Mesothelial cell of epicardium (in vitro differentiated cells): ENCODE results near the gene TLCD5. TPM values are rescaled to one million over a fixed set of nuclear protein-coding genes. Genes with fewer than 3 reads are reported as not detected.

ENCODE experiments used
- DNase-seq, 2 experiments: peaks; one replicate each; pipeline ENCODE4 v3.0.0; 2021; ENCODE audit warnings: low spot score in 2 of 2; ENCODE audit not compliant: unreplicated experiment in 2 of 2
- H3K27ac Mint-ChIP-seq: 2 replicates; pipeline ENCODE4 v1.8.0; 2021; ENCODE audit warnings: mixed read lengths
- H3K27me3 Mint-ChIP-seq: 2 replicates; pipeline ENCODE4 v1.8.0; 2021; ENCODE audit warnings: low read depth, mixed read lengths
- H3K36me3 Mint-ChIP-seq: 2 replicates; pipeline ENCODE4 v1.8.0; 2021; ENCODE audit warnings: mixed read lengths
- H3K4me1 Mint-ChIP-seq: 2 replicates; pipeline ENCODE4 v1.8.0; 2021; ENCODE audit warnings: mixed read lengths
- H3K4me3 Mint-ChIP-seq: 2 replicates; pipeline ENCODE4 v1.8.0; 2021; ENCODE audit warnings: mild to moderate bottlenecking, moderate library complexity, mixed read lengths
- H3K9me3 Mint-ChIP-seq: 2 replicates; pipeline ENCODE4 v1.8.0; 2021; ENCODE audit warnings: mixed read lengths
- total RNA-seq: library from RNA; stranded (reverse); gene quantifications from 3 replicates; pipeline ENCODE4 v1.2.1, GENCODE V29; 2021
- TF ChIP-seq, protein P1 (sequence below): fragments of 200-600 bp; sonication (generic); IDR thresholded peaks from one replicate; pipeline ENCODE4 v1.5.0; 2021; ENCODE audit warnings: antibody characterized with exemption; ENCODE audit not compliant: unreplicated experiment

The TLCD5 gene
- total RNA-seq, 1 donor from 2014 or later: 15.6 TPM

DNA sequence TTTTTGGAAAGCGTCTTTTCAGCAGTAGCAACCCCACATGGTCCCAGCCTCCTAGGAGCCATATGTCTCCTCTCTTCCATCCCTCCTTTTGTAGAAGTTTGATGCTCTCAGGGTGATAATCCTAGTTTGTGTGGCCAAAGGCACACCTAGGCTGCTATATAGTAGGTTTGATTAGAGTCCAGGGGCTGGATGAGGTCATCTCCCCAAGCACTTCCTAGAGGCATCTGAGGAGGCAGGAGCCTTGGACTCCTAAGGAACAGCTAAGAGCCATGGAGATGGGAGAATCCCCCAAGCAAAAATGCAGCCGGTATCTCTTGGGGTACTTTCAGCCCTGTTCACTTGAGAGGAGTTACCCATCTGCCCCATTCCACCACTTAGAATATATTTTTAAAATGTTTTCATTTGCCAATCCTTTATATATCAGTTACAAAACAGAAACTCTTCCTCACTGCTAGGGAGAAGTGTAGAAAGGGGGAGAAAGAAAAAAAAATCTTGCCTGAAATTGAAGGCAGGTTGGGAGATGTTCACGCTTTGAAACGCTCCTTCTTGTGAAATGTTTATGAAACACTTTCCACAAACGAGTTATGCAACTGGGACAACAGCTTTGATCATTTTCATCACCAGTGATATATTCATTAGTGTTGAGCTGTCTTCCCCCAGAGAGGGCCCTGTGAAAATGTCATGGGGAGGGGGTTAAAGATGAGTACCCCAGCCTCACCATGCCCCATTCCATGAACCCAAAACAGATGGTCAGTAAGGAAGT, 31.9 kb upstream of the TLCD5 start:
- peaks cover 28% of the 10 kb centered on the region for H3K27me3 Mint-ChIP-seq
- peaks cover 9% of the 10 kb centered on the region for H3K4me1 Mint-ChIP-seq
- TF ChIP-seq, protein P1, sequence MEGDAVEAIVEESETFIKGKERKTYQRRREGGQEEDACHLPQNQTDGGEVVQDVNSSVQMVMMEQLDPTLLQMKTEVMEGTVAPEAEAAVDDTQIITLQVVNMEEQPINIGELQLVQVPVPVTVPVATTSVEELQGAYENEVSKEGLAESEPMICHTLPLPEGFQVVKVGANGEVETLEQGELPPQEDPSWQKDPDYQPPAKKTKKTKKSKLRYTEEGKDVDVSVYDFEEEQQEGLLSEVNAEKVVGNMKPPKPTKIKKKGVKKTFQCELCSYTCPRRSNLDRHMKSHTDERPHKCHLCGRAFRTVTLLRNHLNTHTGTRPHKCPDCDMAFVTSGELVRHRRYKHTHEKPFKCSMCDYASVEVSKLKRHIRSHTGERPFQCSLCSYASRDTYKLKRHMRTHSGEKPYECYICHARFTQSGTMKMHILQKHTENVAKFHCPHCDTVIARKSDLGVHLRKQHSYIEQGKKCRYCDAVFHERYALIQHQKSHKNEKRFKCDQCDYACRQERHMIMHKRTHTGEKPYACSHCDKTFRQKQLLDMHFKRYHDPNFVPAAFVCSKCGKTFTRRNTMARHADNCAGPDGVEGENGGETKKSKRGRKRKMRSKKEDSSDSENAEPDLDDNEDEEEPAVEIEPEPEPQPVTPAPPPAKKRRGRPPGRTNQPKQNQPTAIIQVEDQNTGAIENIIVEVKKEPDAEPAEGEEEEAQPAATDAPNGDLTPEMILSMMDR: no peak
- DNase-seq: no peak
- H3K36me3 Mint-ChIP-seq: no peaks in the 10 kb centered on the region
- H3K9me3 Mint-ChIP-seq: no peaks in the 10 kb centered on the region
- no peak overlapping the region for H3K27ac Mint-ChIP-seq
- no peak overlapping the region for H3K4me3 Mint-ChIP-seq

DNA sequence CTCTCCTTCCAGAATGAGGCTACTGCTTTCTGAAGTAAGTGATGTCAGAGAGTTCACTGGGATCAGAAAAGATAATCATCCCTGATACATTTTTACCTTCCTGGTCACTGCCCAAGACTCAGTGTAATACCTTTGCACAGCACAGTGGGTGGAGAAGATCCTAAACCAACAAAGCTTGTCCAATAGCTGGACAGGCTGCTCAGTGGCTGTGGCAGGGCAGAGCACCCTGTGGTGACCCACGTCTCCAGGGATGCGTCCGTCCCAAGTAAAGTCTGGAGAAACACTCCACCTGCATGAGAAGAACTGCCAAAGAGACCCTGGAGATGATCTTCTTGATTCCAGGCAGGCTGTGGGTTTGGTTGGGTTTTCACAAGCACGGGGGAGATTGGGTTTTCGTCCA, 31.0 kb upstream of the TLCD5 start:
- Mint-ChIP-seq H3K27me3 (peaks cover 28% of the 10 kb centered on the region), H3K4me3 (no peak overlapping the region), H3K9me3 (no peaks in the 10 kb centered on the region), H3K36me3 (no peaks in the 10 kb centered on the region), H3K27ac (no peak overlapping the region), H3K4me1 (peaks cover 9% of the 10 kb centered on the region)
- no peak for DNase-seq
- TF ChIP-seq, protein P1: no peak

DNA sequence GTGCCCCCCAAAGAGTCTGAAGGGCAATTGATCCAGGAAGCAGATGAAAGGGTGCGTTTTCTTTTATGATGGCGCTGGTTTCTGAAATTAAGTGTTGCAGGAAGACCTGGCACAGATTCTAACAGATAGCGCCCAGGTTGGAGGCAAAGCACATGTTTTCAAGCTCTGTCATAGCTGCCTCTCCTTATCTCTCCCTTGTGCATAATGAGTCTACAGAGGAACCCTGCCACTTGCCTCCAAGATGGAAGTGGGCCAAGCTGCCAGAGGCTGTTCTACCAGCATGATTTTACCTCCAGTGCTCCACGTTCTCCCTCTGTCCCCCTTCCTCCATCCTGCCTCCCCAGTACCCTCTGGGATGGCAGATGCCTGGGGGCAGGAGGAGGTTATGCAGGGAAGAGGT, 30.0 kb upstream of the TLCD5 start:
- Mint-ChIP-seq H3K36me3 (no peaks in the 10 kb centered on the region), H3K9me3 (no peaks in the 10 kb centered on the region), H3K4me3 (no peak overlapping the region), H3K4me1 (peaks cover 13% of the 10 kb centered on the region), H3K27ac (no peak overlapping the region), H3K27me3 (peaks cover 28% of the 10 kb centered on the region)
- TF ChIP-seq, protein P1: no peak
- DNase-seq: no peak

DNA sequence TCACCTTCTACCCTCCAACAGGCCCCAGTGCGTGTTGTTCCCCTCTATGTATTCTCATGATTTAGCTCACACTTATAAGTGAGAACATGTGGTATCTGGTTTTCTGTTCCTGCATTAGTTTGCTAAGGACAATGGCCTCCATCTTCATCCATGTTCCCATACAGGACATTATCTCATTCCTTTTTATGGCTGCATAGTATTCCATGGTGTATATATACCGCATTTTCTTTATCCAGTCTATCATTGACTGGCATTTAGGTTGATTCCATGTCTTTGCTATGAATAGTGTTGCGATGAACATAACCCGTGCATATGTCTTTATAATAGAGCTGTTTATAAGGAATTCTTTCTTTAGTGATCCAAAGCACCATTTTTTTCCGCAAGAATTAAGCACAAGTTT, 28.5 kb upstream of the TLCD5 start:
- no peak overlapping the region for H3K4me3 Mint-ChIP-seq
- H3K27me3 Mint-ChIP-seq: peaks cover 26% of the 10 kb centered on the region
- TF ChIP-seq, protein P1: no peak

DNA sequence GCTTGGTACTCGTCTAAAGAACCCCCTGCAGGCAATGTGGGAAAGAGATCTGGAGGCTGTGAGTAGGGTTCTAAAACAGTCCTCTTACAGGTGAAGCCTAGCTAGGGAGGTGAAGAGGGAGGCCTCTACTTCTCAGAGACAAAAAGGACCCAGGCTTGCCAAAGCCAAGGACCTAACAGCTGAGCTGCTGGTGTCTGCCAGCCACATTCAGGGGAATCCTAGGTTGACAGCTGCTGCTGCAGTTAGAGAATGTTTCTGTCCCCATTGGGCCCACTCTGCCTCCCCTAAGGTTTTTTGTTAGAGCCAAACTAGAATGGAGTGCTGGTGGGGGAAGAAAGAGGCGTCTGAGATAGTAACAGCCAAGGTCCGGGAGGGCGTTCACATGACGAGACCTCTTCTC, 26.6 kb upstream of the TLCD5 start:
- Mint-ChIP-seq H3K27ac (no peak overlapping the region), H3K36me3 (no peaks in the 10 kb centered on the region), H3K4me1 (peaks cover 22% of the 10 kb centered on the region), H3K27me3 (peaks cover 15% of the 10 kb centered on the region), H3K4me3 (no peak overlapping the region), H3K9me3 (no peaks in the 10 kb centered on the region)
- TF ChIP-seq, protein P1: no peak
- DNase-seq: no peak

More for the DNA sequence above, 28.5 kb upstream of the TLCD5 start:
- no peak for DNase-seq
- Mint-ChIP-seq H3K9me3 (no peaks in the 10 kb centered on the region), H3K4me1 (peaks cover 14% of the 10 kb centered on the region), H3K36me3 (no peaks in the 10 kb centered on the region), H3K27ac (no peak overlapping the region)
